DND-41 (cell line): ENCODE measurements around the gene TRIM59.

Source experiments
- ATAC-seq: fragments of 200-7000 bp; cut with Tn5 transposase; 3 replicates; pipeline ENCODE4 v1.9.1; 2021; ENCODE audit warnings: low read depth; ENCODE audit not compliant: insufficient read depth
- DNase-seq: peaks from one replicate; pipeline ENCODE4 v3.0.0-alpha.2; 2020
- H2AFZ ChIP-seq: 2 replicates; pipeline ENCODE4 v1.6.0; 2012; ENCODE audit warnings: low read depth, low read length
- H3K27ac ChIP-seq: 2 replicates; pipeline ENCODE4 v1.5.1; 2012; ENCODE audit warnings: low read length, inconsistent platforms
- H3K27me3 ChIP-seq: fragments of 200-600 bp; sonication (generic); 2 replicates; pipeline ENCODE4 v1.6.0; 2012; ENCODE audit warnings: low read length, mild to moderate bottlenecking, inconsistent platforms; ENCODE audit not compliant: insufficient read depth, poor library complexity
- H3K36me3 ChIP-seq: 2 replicates; pipeline ENCODE4 v1.5.1; 2012; ENCODE audit warnings: low read length, inconsistent platforms; ENCODE audit not compliant: insufficient read depth
- H3K4me1 ChIP-seq: 2 replicates; pipeline ENCODE4 v1.5.1; 2012; ENCODE audit warnings: mild to moderate bottlenecking, low read length; ENCODE audit not compliant: insufficient read depth
- H3K4me2 ChIP-seq: 2 replicates; pipeline ENCODE4 v1.6.0; 2012; ENCODE audit warnings: mild to moderate bottlenecking, moderate library complexity, low read length, inconsistent platforms; ENCODE audit not compliant: insufficient read depth
- H3K4me3 ChIP-seq, 2 experiments: fragments of 200-600 bp in 1 of 2; shearing (Covaris generic) in 1 of 2; 2 replicates each; pipeline ENCODE4 v1.5.1; 2012 to 2016; ENCODE audit warnings: inconsistent platforms in 2 of 2, low read length in 2 of 2, mild to moderate bottlenecking in 2 of 2, low read depth in 1 of 2, moderate library complexity in 1 of 2
- H3K79me2 ChIP-seq: 2 replicates; pipeline ENCODE4 v1.6.0; 2012; ENCODE audit warnings: low read length, inconsistent platforms; ENCODE audit not compliant: insufficient read depth
- H3K9ac ChIP-seq: 2 replicates; pipeline ENCODE4 v1.6.0; 2012; ENCODE audit warnings: low read depth, mild to moderate bottlenecking, inconsistent platforms, low read length, moderate library complexity
- H3K9me3 ChIP-seq: 2 replicates; pipeline ENCODE4 v1.5.1; 2012; ENCODE audit warnings: low read length, moderate library complexity, mild to moderate bottlenecking, inconsistent platforms; ENCODE audit not compliant: insufficient read depth, severe bottlenecking
- H4K20me1 ChIP-seq: 2 replicates; pipeline ENCODE4 v1.6.0; 2012; ENCODE audit warnings: low read length; ENCODE audit not compliant: insufficient read depth
- EZH2 ChIP-seq: IDR thresholded peaks from 3 replicates; pipeline ENCODE4 v1.6.1; 2012; ENCODE audit warnings: borderline replicate concordance, low read depth, mild to moderate bottlenecking, moderate library complexity, low read length, inconsistent platforms; ENCODE audit not compliant: severe bottlenecking
- TF ChIP-seq, protein P1 (sequence below): IDR thresholded peaks from 2 replicates; pipeline ENCODE4 v1.5.1; 2012; ENCODE audit warnings: borderline replicate concordance, low read length, moderate library complexity, mild to moderate bottlenecking; ENCODE audit not compliant: poor library complexity, severe bottlenecking; ENCODE audit errors: extremely low read depth

Gene TRIM59

DNA sequence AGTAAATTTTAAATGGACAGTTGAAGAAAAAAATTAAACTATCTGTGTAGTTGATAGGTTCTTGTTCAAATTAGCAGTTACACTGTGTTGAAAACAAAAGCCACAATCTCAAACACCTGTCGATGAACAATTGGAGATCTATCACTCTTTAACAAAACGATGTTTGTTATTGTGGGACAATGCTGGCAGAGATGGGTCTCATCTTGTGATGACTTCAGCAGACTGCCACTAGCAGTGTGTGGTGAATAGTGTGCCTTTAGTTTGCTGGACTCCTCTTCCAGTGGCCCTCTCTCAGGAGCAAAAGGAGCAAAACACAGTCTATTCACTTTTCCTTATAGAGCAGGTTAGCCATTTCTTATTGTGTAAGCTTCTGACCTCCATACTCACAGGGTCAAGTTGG is 14.7 kb upstream of the TRIM59 start:
- Histone ChIP-seq H3K79me2 (no peaks in the 10 kb centered on the region), H3K9ac (no peak overlapping the region), H3K27ac (no peak overlapping the region), H3K4me1 (no peaks in the 10 kb centered on the region), H3K4me2 (no peak overlapping the region), H4K20me1 (no peaks in the 10 kb centered on the region), H3K36me3 (no peaks in the 10 kb centered on the region), H2AFZ (no peak overlapping the region), H3K4me3 (no peak overlapping the region), H3K27me3 (peaks cover 21% of the 10 kb centered on the region), H3K9me3 (peaks cover 3% of the 10 kb centered on the region)
- ATAC-seq: no peak
- DNase-seq: no peak
- TF ChIP-seq, protein P1, sequence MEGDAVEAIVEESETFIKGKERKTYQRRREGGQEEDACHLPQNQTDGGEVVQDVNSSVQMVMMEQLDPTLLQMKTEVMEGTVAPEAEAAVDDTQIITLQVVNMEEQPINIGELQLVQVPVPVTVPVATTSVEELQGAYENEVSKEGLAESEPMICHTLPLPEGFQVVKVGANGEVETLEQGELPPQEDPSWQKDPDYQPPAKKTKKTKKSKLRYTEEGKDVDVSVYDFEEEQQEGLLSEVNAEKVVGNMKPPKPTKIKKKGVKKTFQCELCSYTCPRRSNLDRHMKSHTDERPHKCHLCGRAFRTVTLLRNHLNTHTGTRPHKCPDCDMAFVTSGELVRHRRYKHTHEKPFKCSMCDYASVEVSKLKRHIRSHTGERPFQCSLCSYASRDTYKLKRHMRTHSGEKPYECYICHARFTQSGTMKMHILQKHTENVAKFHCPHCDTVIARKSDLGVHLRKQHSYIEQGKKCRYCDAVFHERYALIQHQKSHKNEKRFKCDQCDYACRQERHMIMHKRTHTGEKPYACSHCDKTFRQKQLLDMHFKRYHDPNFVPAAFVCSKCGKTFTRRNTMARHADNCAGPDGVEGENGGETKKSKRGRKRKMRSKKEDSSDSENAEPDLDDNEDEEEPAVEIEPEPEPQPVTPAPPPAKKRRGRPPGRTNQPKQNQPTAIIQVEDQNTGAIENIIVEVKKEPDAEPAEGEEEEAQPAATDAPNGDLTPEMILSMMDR: no peak
- TF ChIP-seq EZH2: no peak

DNA sequence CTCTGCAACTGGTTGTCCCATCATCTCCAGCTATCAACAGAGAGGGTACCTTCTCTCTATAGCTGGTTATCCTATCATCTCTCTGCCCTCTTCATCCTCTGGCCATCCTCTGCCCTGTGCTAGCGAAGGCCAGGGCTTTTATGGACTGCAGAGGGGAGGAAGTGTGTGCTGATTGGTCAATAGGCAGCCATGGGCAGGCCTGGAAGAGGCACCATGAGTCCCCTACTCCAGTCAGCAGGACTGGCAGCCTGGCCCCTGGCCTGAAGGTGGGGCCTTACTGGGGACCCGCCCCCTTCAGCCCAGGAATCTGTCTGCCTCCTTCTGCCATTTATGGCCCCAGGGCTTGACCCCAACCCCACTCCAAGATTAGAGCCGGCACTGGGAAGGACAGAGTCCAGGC is 10.4 kb upstream of the TRIM59 start:
- H3K4me2 ChIP-seq: no peak overlapping the region
- H3K9me3 ChIP-seq: no peaks in the 10 kb centered on the region
- H3K4me1 ChIP-seq: no peaks in the 10 kb centered on the region
- no peak overlapping the region for H3K4me3 ChIP-seq
- H3K79me2 ChIP-seq: no peaks in the 10 kb centered on the region
- no peak for DNase-seq
- no peak overlapping the region for H2AFZ ChIP-seq
- no peak overlapping the region for H3K27ac ChIP-seq
- H4K20me1 ChIP-seq: no peaks in the 10 kb centered on the region
- H3K9ac ChIP-seq: no peak overlapping the region
- no peak for TF ChIP-seq EZH2
- TF ChIP-seq, protein P1: no peak
- H3K36me3 ChIP-seq: no peaks in the 10 kb centered on the region
- peaks cover 14% of the 10 kb centered on the region for H3K27me3 ChIP-seq
- no peak for ATAC-seq

DNA sequence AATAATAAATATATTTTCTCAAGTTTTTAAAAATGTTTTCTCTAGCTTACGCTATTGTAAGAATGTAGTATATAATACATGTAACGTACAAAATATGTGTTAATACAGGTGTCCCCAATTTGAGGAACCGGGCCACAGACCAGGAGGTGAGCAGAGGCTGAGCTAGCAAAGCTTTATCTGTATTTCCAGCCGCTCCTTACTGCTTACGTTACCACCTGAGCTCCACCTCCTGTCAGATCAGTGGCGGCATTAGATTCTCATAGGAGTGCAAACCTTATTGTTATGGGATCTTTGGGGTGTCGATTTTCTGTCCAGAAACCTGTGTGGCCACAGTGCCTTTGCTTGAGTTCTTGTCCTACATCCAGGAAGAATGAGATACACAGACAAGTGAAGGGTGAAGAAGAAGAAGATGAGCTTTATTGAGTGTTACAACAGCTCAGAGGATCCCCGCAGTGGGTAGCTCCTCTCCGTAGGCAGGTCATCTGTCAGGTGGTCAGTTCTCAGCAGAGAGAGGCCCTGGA is 9.9 kb upstream of the TRIM59 start:
- ATAC-seq (no peak), DNase-seq (no peak)
- H3K36me3 ChIP-seq: no peaks in the 10 kb centered on the region
- H3K79me2 ChIP-seq: no peaks in the 10 kb centered on the region
- H3K9ac ChIP-seq: no peak overlapping the region
- no peak for TF ChIP-seq EZH2
- TF ChIP-seq, protein P1: no peak
- H2AFZ ChIP-seq: no peak overlapping the region
- no peak overlapping the region for H3K4me2 ChIP-seq
- no peak overlapping the region for H3K27ac ChIP-seq
- no peak overlapping the region for H3K4me3 ChIP-seq
- H3K27me3 ChIP-seq: peaks cover 14% of the 10 kb centered on the region
- no peaks in the 10 kb centered on the region for H4K20me1 ChIP-seq
- no peaks in the 10 kb centered on the region for H3K4me1 ChIP-seq
- H3K9me3 ChIP-seq: no peaks in the 10 kb centered on the region

DNA sequence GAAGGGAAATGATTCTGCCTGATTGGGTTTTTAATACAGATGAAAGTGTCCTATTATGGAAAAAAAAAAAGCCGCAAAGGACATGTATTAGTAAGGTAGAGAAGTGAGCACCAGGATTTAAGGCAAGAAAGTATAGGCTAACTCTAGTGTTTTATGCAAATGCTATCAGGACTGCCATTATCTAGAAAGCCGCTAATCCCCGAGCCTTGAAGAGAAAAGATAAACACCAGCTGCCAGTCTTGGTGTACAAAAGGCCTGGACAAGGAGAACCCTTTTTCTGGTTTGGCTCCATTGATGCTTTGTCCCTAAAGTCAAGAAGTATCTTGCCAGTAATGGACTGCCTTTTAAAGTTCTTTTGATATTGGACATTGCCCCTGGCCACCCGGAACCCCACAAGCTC is 8.6 kb upstream of the TRIM59 start:
- Histone ChIP-seq H3K9me3 (no peaks in the 10 kb centered on the region), H3K4me3 (no peak overlapping the region), H3K27me3 (peaks cover 12% of the 10 kb centered on the region), H3K4me2 (no peak overlapping the region), H3K79me2 (no peaks in the 10 kb centered on the region), H3K27ac (no peak overlapping the region), H2AFZ (no peak overlapping the region), H3K4me1 (no peaks in the 10 kb centered on the region), H3K36me3 (no peaks in the 10 kb centered on the region), H3K9ac (no peak overlapping the region), H4K20me1 (no peaks in the 10 kb centered on the region)
- TF ChIP-seq, protein P1: no peak
- no peak for TF ChIP-seq EZH2
- ATAC-seq (no peak), DNase-seq (no peak)
